SH-SY5Y (cell line): ENCODE measurements around the gene ST6GALNAC4.

Experiments used
- GATA2 ChIP-seq: IDR thresholded peaks from 2 replicates; pipeline ENCODE4 v1.6.1; 2011; ENCODE audit warnings: mild to moderate bottlenecking, low read depth, low read length
- GATA3 ChIP-seq: IDR thresholded peaks from 2 replicates; pipeline ENCODE4 v1.6.1; 2011; ENCODE audit warnings: low read depth, mild to moderate bottlenecking, low read length, moderate library complexity

Gene ST6GALNAC4

DNA sequence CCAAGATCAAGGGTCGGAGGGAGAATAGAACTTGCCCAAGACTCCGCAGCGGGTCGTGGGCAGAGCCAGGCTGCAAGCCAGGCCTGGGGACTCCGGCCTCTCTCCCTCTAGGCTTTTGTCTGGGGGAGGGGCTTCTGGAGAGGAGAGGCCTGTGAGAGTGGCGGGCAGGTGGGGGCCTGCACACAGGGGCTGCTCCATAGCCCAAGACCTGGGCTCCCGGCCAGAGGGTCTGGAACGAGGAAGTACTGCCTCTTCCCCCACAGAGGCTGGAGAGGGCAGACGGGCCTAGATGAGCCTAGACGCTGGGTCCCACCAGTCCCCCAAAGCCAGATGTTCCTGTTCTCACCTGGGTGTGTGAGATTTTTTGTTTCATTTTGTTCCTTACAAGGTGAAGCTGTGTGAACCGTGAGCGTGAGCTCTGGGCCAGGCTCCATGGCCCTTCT lies 12.3 kb downstream of the ST6GALNAC4 start:
- no peak for TF ChIP-seq GATA2
- TF ChIP-seq GATA3: no peak

DNA sequence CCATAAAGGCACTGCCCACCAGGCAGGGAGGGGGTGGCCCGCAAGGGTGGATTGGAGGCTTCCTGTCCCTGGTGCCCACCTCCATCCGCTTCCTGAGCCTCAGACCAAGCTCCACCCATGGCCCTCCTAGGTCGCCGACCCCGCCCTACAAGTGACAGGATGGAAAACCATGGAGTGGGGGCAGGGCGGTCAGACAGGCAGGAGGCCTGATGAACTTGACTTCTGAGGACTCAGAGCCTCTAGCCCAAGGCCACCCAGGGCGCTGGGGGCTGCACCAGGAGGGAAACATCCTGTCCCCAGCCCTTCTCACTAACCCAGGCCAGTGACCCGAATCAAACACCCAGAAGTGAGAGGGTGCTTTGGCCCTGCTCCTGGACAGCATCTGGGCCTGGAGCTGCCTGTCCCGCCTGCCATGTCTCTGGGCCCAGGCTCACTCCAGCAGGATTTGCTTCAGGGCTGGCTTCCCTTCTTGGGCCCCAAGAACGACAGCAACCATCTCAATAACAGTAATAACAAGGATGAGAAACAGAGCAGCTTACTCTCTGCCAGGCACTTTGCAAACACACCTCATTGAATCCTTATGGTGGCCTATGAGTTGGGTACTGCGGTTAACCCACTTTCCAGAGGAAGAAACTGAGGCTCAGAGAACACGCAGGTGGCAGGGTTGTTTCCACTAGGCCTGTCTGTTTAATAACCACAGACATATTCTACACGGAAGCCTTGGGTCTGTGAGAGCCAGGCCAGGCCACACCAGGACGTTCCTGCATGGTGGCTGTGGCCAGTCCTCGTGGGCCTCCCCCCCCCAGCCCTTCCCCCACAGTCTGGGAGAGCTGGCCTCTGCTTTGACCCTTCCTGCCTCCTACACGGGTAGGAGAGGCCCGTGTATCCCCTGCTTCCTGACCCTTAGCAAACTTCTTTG lies 13.0 kb downstream of the ST6GALNAC4 start:
- TF ChIP-seq GATA2 (no peak), GATA3 (no peak)

DNA sequence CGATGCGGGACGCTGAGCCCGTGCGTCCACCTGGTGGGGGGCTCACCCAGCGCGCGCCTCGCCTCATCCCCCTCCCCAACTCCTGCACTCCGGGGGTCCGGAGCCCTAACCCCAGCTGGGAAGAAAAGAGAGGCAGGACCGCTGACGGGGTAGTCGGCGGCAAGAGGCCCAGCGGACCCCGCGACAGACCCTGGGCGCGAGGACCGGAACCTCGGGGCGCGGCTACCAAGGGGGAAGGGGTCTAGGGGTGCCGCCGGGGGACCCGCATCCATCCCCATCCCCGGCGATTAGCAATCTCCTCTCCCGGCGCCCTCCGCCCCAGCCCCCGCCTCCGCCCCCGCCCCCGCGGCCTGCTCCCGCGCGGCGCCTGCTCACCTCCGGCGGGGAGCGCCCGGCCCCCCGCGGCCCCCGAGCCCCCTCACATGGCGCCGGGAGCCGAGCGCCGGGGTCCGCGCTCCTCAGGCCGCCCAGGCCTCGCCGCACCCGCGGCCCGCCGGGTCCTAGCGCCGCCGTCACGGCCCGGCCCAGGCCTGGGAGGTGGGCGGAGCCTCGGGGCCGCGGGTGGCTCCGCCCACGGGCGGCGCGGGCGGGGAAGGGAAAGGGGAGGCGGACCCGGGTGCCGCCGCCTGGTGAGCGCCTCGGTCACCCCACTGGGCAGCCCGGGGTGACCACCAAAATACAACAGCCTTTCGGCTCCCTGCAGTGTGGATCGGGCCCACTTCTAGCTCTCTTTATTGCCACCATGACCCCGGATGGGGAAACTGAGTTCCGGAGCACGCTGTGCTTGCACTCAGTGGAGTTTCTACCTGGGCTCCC lies 17.5 kb downstream of the ST6GALNAC4 start, which contains the start of gene ST6GALNAC6:
TSS of gene ST6GALNAC6 (minus strand) at position 476 of the 816 bp plus-strand sequence. CDS start 1,622 bp downstream, outside the sequence.
- TF ChIP-seq GATA2 (no peak), GATA3 (no peak)

DNA sequence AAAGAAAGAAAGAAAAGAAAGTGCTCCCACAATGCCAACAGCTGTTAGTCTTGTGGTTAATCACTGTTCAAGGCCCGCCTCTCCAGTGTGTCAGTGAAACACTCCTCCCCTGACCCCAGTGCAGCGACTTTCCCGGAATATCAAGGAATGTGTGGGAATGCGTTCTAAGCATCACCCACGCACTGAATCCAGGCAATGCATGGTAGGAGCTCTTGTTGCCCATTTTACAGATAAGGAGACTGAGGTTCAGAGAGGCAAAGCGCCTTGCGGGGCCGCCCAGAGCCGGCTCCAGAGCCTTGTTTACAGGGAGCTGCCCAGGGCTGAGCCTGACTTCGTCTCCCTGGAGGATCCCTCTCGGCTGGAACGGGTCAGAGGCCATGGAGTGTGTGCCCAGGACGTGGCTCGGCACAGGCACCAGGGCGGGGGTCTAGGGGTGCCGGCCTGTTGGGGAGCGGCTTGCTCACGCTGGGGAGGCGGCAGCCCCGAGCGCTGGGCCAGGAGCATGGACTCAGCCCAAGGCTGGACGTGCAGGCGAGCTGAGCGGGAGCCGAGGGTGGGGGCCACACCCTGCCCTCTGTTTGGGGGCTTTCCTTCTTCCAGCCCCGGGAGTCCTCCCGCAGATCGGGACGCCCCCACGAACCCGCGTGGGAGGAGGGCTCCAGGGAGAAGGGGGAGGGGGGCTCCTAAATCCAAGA lies 18.3 kb downstream of the ST6GALNAC4 start:
- TF ChIP-seq GATA2 (no peak), GATA3 (no peak)

DNA sequence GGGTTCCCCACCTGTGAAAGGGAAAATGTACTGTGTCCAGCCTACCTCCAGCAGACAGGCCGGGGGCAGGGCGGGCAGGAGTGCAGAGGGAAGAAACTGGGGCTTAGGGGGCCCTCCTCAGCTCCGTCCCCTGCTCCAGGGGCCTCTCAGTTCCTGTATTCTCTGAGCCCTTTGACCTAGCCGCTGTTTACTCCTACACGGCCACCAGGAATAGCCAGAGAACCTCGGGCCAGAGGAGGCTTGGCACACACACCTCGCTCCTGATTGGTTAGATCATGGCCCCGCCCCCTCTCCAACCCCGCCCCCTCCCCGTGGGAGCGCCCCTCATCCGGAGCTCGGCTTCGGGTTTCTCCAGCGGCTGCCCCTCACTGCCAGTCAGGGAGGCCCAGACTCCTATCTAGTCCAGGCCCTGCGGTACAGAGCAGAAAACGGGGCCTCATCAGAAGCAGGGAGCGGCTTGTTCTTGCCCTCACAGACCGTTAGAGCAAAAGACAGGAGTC lies 19.6 kb downstream of the ST6GALNAC4 start:
- TF ChIP-seq GATA2: no peak

DNA sequence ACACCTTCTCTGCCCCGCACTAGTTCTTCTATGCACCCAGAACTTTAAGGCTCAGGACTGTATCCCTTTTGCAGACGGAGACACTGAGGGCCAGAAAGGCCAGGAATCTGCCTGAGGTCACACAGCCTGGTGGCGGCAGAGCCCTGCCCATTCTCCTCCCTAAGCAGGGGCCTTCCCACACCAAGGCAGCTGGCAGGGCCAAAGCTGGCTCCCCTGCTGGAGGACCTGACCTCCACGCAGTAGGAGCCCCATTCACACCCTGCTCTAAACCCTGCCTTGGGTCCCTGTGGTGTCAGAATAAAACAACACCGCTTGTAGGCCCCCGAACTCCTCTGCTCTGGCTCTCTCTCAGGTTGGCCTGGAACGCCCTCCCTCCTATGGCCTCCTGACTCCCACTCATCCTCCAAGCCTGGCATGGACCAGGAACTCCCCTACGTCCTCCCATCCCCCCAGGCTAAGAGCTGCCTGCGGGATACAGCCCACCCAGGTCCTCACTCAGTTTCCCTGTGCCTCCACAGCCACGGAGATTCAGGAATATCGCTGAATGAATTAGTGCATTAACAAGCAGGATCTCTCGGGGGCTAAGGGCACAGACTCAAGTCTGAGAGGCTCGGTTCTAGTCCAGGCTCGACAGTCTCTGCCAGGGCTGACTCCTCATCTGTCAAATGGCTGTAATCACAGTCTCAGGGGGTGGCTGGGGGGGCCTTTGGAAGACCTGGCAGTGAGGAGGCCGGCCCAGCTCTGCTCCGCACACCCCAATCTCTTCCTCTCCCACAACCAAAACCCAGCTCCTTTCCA lies 20.2 kb downstream of the ST6GALNAC4 start:
- TF ChIP-seq GATA3 (no peak), GATA2 (no peak)

DNA sequence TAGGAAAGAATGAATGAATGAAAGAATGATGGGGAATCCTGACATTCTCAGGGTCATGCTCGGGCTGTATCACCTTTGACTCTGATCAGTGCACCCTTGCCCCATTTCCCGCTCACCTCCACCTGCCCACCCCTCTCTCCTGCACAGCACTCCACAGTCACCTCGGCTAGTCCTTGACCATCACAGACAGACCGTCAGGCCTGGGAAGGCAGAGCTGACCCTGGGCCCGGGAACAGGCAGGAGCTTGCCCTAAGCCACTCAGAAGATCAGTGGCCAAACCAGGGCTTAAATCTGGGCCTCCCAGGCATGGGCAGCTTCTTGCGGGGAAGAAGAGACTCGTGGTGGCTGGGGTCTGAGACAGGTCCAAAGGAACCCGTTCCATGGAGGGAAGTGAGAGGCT lies 21.0 kb downstream of the ST6GALNAC4 start:
- no peak for TF ChIP-seq GATA2
- no peak for TF ChIP-seq GATA3

DNA sequence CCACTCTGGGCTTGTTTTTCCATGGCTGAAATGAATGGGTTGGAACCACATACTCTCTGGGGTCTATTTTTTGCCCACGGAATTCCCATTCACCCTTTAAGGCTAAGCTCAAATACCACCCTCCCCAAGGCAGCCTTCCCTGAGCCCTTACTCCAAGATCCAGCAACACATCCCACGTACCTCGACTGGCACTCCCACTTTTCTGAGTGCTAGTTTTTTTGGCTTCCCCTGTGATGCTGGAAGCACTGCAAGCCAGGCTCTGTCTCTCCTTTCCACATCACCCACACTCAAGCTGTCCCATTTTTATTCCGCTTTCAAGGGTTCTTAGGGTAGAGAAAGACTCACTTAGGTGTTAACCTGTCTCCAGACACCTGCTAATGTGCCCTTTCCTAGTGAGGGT lies 23.4 kb downstream of the ST6GALNAC4 start:
- no peak for TF ChIP-seq GATA2
- TF ChIP-seq GATA3: no peak

DNA sequence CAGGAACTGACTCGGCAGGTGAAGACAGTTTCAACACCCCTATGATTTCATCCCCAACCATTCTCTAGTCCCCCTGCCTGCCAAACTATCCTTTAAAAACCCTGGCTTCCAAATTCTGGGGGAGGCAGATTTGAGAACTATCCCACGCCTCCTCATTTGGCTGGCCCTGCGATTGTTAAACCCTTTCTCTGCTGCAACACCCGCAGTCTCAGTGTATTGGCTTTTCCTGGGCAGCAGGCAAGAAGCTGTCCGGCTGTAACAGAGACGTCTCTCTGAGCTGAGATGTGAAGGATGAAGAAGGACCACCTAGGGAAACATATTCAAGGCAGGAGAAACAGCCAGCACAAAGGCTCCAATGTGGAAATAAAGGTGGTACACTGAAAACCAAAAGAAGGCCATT lies 24.0 kb downstream of the ST6GALNAC4 start:
- TF ChIP-seq GATA2 (no peak), GATA3 (no peak)

DNA sequence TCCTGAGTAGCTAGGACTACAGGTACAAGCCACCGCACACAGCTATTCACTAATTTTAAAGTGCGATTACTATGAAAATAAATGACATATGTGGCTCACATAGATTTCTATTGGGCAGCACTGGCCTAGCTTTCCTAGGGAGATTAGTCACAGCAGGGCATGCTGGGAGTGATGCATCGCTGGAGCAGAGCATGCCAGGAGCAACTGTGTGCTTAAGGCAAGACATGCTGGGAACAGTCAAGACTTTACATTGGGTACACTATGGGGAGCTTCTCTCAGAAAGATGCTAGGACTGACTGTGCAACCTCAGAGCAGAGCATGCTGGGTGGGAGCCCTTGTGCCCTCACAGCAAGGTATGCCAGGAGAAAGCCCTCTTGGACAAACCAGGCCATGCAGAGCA lies 26.8 kb downstream of the ST6GALNAC4 start:
- no peak for TF ChIP-seq GATA2
- no peak for TF ChIP-seq GATA3

DNA sequence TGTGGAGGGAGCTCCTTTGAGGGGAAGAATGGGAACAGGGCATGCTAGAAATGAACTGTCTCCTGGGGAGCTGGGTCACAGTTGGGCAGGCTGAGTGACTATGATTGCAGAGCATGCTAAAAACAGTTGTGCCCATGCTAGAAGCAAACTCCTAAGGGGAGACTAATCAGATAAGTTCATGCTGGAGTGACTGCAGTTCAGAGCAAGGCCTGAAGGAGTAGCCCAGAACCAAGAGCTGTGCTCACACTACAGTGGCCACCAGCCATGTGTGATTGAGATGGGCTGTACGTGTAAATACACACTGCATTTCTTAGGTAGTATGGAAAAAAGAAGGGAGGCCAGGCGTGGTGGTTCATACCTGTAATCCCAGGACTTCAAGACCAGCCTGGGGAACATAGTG lies 29.0 kb downstream of the ST6GALNAC4 start:
- TF ChIP-seq GATA3: no peak
- TF ChIP-seq GATA2: no peak

DNA sequence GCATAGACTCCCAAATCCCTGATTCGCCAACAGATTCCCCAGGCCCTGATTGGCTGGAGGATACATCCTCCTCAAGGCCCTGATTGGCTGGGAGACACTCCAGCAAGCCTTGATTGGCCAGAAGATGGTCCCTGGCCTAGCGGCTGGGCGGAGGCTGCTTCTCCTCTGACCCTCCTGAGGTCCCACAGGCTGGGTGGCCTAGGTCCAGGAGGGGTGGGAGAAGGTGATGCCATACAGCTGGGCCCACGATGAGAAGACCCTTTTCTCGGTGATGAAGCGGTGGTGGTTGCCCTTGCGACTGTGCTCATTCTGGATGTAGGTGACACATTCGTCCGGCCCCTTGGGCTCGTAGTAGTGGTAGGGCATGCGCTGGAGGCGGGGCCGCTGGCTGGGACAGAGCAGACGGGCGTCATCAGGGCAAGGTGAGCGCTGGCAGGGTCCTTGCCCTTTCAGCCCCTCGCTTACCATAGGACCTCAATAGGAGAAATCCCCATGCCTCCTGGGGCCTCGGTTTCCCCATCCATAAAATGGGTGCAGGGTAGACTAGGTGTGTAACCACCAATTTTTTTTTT lies 30.4 kb downstream of the ST6GALNAC4 start:
- no peak for TF ChIP-seq GATA2
- no peak for TF ChIP-seq GATA3

DNA sequence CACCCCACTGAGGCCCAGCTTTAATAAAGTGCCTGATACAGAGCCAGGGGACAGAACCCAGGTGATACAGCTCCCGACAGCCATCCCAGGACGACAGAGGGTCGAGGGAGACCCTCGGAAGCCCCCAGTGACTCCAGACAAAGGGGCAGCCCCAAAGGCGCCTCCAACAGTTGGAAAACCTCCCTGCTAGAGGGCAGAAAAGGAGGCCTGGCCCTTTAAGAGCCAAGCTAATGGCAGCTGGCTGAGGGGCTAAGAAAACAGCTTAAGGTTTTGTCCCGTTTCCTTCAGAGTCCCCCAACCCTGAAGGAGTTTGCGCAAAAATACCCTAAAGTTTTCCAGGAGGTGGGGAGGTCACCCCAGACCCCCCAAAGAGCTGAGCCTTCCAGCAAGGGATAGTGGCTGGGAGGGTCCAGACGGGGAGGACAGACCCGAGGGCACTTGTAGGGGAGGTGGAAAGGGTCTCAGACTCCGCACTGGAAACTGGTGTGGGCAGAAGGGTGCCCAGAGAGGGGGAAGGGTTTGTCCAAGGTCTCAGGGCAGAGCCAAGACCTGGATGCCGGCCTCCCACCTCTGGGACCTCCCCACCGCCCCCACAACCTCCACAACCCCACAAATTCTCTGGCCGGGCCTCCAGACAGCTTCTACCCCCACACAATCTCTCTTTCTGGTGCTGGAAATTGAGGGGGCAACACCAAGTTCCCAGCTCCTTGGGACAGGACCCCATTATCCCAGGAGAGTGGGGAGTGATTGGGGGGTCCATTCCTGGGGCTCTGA lies 31.1 kb downstream of the ST6GALNAC4 start:
- TF ChIP-seq GATA2 (no peak), GATA3 (no peak)
